GM12892 (cell line): ENCODE results near the gene HGFAC.

ENCODE experiments used
- DNase-seq: peaks from one replicate; pipeline ENCODE4 v3.0.0; 2011; ENCODE audit not compliant: insufficient read length
- FAIRE-seq: peaks from 2 replicates; lab custom pipeline; 2011; peaks lifted over from hg19 to GRCh38; lab: Jason Lieb, UNC
- POLR2A ChIP-seq: IDR thresholded peaks from 2 replicates; pipeline ENCODE4 v1.6.1; 2011; ENCODE audit warnings: low read depth, low read length, control low read depth
- POLR2AphosphoS5 ChIP-seq: IDR thresholded peaks from 2 replicates; pipeline ENCODE4 v1.6.1; 2011; ENCODE audit warnings: low read depth, low read length, control low read depth
- TAF1 ChIP-seq: IDR thresholded peaks from 2 replicates; pipeline ENCODE4 v1.6.1; 2011; ENCODE audit warnings: low read depth, mild to moderate bottlenecking, control low read depth, low read length, borderline replicate concordance

Gene HGFAC

DNA sequence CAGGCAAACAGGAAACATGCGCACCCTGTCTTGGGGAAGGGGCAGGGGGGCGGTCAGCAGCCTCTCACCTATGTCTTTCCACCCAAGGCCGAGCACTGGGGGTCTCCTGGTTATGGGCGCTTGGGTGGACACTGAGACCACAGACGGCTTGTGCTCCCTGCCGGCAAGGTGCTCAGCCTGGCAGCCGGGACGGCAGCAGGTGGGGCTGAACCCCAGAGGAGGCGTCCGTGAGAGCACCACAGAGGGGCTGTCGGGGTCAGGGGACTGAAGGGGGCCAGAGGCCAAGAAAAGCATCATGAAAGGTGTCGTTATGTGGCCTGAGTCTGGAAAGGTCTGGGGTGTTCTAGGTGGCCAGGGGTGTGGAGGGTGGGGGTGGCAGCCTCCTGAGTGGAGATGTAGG lies 40.9 kb downstream of the HGFAC start:
- DNase-seq (no peak), FAIRE-seq (no peak)
- TF ChIP-seq TAF1 (no peak), POLR2AphosphoS5 (no peak), POLR2A (no peak)

DNA sequence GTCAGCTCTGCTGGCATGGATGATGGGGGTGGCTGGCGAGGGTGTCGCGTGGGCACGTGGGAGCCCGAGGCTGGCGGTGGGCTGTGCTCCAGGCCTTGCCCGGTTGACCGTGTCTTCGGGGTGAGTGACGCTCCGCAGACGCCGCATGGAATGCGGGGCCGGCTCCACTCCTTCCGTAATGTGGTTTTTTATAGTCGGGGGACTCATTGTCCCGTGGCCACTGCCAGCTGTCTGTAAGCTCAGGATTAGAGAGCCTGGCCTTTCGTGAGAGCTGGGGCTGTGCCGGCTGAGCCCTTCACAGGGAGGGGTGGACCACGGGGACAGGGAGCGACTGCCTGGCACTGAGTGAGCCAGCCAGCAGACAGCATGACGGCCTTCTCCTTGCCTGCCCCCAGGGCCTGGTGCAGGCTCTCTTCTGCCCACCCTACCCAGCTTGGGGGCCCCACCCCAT lies 41.7 kb downstream of the HGFAC start:
- DNase-seq (no peak), FAIRE-seq (no peak)
- TF ChIP-seq POLR2A (no peak), TAF1 (no peak), POLR2AphosphoS5 (no peak)

DNA sequence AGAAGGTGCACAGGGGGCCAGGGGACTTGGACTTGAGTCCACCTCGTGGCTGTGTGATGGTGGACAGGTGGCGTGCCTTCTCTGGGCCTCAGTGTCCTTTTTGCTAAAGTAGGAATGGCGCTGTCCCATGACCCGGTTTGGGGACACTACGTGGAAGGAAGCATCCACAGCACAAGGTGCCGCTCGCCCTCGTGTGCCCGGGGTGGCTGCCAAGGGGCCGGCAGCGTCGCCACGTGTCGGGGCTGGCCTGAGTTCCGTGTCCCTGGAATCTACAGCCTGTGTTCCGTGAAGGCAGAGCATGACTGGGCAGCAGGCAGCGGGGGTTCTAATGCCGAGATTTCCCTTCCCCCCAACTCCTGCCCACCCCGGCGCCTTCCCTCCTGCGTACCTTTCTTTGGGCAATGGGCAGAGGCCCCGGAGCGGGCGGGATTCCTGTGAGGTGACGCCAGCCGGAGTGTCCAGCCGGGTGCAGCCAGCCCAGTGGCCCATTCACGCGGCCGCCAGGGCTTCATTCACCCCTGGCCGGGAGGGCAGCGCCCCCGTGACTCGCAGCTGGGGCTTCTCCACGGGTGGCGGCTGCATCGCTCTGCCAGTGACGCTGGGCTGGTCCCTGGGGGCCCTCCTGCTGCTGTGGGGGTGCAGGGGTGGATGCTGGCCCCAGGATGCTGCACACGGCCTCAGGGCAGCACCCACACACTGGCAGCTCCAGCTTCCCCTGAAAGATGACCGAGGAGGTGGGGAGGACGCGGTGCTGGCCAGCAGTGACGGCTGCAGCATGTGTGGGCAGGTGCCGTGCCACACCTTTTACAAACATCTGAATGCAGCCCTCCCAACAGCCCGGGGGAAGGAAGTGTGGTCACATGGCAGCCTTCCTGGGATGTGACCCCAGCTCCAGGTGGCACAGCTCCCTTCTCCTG lies 42.5 kb downstream of the HGFAC start:
- no peak for TF ChIP-seq POLR2A
- TF ChIP-seq POLR2AphosphoS5: no peak
- TF ChIP-seq TAF1: no peak
- FAIRE-seq (no peak), DNase-seq (no peak)

GRCh38 chr4:3485011-3485791 lies 43.4 kb downstream of the HGFAC start:
- DNase-seq (no peak), FAIRE-seq (no peak)
- no peak for TF ChIP-seq TAF1
- no peak for TF ChIP-seq POLR2A

GRCh38 chr4:3485886-3486540 lies 44.2 kb downstream of the HGFAC start:
- no peak for DNase-seq
- FAIRE-seq: no peak
- TF ChIP-seq POLR2AphosphoS5 (no peak), TAF1 (no peak), POLR2A (no peak)

- FAIRE-seq (no peak), DNase-seq (no peak)
- TF ChIP-seq TAF1 (no peak), POLR2AphosphoS5 (no peak), POLR2A (no peak)
These were observed 45.1 kb downstream of the HGFAC start for GRCh38 chr4:3486541-3487540.

DNA sequence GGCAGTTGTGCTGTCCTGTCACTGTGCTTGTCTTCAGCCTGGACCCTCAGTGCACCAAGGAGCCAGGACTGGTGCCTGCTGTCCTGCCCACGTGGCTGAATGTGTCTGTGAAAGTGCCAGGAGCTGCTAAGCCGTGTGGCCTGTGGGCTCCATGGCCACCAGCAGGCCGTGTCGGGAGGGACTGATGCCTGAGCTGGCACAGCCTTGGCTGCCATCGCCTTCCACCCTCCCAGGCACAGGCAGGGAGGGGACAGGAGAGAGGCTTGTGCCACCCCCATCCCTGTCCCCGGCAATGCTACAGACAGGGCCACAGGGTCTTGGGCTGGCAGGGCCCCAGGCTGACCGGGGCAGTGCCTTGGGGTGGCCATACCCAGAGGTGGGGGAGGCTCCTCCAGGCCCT lies 46.1 kb downstream of the HGFAC start:
- no peak for TF ChIP-seq POLR2AphosphoS5
- TF ChIP-seq TAF1: no peak
- no peak for TF ChIP-seq POLR2A
- FAIRE-seq: no peak

GRCh38 chr4:3488820-3489219 lies 47.1 kb downstream of the HGFAC start:
- DNase-seq: no peak
- FAIRE-seq: no peak
- TF ChIP-seq TAF1: no peak
- no peak for TF ChIP-seq POLR2AphosphoS5
- no peak for TF ChIP-seq POLR2A

More for the DNA sequence above, 46.1 kb downstream of the HGFAC start:
- no peak for DNase-seq

GRCh38 chr4:3489451-3489962 lies 47.7 kb downstream of the HGFAC start:
- DNase-seq (no peak), FAIRE-seq (no peak)
- TF ChIP-seq TAF1 (no peak), POLR2A (no peak), POLR2AphosphoS5 (no peak)

GRCh38 chr4:3491681-3492405 lies 50.1 kb downstream of the HGFAC start:
- TF ChIP-seq POLR2A (no peak), POLR2AphosphoS5 (no peak), TAF1 (no peak)
- no peak for DNase-seq
- no peak for FAIRE-seq
